ENCODE results near the gene CCDC112.
A peak's percentile ranks its signal among the peaks of the same experiment; 100 is the strongest.

CCDC112 gene

DNA sequence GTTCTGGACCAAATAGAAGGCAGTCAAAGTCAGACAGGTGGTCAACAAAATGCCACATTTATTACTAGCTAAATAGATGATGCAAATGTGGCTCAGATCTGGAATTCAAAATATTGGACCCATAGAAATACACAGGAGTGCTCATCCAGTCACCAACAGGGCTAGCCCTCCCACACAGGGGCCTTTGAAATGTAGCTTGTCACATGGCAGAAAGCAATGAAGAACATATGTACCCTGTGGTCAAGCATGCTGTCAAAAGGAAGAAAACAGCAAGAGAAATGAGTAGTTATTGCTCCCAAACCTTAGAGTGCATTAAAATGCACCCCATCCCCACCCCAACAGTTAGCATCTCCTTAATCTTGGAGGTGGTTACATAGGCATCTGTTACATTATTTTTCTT lies 20.9 kb upstream of the CCDC112 start:
- no peak for DNase-seq

DNA sequence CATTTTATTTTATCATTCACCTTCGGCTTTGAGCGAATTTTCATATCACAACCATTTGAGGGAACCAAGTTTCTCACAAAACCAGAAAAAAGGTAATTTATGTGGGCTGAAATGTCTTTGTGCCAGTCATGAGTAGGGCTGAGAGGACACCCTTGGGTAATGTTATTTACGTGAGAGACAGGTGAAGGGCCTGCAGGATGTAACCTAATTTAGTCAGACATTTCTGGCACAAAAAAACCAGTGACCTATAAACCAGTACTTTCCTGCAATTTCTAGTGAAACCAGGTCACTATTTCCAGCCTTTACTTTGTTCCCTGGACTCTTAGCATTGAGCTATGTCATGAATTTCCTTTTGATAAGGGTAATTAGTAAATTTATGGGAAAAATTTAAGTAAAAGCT lies 17.2 kb upstream of the CCDC112 start:
- DNase-seq, result no peak

DNA sequence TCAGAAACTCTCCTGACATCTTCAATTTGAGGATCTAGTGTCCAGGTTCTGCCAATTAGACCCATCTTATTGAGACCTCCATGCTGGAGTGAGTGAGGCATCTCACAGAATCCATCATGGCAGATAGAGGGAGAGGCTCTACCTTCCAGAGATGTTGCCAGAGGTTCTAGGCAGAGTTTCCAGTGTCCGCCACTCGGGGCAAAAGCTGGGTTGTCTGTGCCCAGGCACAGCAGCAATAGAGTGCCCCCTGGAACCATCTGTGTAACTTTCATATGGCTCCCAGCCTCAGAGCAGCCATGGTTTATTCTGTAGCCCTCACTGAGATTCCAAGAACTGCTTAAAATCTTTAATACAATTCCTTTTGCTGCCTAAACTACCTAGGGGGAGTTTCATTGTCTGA lies 16.6 kb upstream of the CCDC112 start:
- no peak for DNase-seq

DNA sequence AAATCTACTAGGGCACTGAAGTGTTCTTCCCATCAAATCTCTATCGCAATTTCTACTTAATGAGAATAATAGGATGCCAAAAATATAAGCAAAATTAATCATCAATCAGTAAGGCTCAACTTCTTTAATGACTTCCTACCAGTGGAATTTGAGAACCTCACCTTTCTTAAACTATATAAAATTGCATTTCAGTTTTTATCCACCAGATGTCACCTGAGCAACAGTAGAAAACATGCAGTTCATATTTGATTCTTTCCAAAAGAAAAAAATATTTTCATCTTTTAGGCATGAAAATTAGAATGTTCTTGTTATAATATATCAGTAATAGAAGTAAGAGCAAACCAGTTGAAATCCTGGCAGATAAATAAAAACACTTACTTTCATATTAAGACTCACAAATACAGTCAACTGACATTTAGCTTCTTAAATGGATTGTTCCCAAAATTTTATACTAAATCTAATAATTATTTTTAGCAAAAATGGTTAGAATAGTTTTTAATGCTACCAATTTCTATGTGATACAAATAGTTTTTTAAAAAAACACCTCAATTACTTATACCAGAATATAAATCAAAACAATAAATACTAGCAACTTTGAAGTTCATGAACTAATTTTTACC lies 13.4 kb upstream of the CCDC112 start:
- DNase-seq, result no peak

DNA sequence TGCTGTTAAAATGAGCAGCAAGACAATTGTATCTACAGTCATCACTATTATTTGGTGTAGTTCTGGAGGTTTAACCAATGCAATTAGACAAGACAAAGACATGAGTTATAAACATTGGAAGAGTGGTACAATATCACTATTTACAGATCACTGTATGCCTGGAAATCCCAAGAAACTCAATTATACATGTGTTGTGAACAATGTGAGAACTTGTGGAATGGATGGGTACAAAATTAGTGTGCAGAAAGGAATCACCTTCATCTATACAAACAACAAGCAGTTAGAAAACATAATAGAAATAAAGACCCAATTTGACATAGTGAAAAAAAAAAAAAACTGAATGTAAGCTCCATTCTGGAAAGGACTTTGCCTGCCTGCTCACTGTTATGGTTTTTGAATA lies 12.4 kb upstream of the CCDC112 start:
- no peak for DNase-seq

DNA sequence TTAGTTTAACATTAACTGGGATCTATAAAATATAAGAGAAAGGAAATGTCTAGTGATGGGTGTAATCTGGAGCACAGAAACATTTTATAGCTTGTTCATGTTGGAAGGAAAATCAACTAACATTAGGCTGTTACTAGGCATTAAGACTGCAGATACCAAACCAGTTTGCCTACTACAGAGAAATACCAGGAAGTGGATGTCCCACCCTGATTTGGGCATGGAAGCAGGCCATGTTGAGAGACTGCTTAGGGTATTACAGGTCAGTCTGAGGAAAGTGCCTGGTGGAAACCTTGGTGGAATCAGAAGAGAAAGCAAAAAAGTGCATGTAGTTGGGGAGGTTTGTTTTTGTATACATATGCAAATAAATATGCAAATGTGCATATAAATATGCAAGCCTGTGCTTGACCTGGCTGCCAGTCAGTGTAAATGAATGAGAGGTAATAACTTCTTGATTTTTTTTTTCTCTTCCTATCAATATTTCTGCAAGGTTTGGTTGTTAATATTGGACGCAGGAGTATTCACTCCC lies 9.6 kb upstream of the CCDC112 start:
- peak; percentile 9 for DNase-seq

DNA sequence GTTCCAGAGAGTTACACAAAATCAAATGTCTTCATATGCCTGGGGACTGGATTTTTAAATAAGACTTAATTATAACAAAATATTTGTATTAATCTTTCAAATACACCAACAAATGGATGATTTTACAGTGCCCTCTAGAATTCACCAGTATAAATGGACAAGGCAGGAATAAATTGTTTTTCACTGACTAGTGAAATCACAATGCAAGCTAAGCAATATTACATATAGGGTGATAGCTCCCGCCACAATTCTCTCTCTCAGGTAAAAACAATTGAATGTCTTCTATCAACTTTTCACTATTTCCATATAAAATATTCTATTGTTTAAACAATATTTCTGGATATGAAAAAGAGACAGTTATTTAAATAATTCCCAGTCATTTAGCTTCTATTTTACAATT lies 8.0 kb upstream of the CCDC112 start:
- DNase-seq, result no peak

DNA sequence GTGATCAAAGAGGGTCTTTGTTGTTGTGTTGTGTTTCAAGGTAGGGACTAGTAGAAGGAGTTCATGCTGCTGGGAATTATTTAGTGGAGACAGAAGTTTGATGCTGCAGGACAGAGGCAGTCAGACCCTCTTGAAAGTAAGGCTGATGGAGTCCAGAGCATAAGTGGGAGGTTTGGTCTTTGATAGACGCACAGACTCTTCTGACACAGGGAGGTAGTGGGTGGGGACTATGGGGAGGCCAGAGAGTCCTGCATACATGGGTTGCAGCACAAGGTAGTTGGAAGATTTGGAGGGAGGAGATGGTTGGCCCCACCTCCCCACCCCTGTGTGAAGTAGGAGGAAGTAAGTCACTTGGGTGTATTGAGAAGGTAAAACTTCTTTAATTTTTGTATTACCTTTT lies 2.4 kb upstream of the CCDC112 start:
- no peak for DNase-seq

DNA sequence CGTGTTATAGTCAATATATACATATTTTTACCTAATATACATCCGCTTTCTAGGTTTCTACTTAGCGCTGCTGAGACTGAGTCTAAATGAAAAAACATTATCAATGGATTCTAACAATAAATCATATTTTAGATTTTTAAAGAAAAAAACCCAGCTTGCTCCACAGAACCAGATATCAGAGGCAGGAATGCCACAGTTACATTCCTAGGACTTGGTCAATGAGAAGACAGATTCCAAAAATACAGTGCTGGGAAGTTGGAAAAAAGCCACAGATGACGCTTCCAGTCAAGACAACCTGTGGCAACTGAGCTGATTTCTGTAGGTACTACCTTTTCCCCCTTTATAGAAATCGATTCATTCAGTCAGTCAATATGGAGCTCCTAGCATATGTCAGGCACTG lies 577 bp upstream of the CCDC112 start:
- DNase-seq, result no peak

DNA sequence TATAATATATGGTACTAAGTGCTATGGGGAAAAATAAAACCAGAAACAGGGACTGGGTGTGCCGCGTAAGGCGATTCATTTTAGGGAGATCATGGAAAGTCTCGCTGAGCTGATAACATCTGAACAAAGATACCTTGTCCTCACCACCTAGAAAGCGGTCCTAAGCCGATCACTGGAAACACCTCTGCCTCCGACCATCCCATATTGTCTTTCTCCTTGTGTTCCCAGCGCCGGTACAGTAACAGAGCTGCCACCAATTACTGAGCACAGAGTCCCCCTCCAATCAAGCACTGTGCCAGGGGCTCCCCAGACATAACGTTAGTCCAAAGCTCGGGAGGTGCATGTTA lies 704 bp downstream of the CCDC112 start:
- no peak for DNase-seq

DNA sequence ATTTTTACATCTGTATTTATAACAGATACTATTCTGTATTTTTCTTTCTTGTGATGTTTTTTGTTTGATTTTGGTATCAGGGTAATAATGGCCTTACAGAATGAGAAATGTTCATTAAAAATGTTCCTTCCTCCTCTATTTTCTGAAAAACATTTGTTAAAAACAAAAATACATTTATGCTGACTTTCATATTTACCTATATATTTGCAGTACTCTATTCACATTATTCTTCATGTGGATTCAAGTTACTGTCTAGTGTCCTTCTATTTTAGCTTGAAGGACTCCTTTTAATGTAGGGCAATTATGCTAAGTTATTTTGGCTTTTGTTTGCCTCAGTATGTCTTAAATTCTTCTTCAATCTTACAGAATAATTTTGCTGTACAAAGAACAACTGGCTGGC lies 5.1 kb downstream of the CCDC112 start:
- no peak for DNase-seq

DNA sequence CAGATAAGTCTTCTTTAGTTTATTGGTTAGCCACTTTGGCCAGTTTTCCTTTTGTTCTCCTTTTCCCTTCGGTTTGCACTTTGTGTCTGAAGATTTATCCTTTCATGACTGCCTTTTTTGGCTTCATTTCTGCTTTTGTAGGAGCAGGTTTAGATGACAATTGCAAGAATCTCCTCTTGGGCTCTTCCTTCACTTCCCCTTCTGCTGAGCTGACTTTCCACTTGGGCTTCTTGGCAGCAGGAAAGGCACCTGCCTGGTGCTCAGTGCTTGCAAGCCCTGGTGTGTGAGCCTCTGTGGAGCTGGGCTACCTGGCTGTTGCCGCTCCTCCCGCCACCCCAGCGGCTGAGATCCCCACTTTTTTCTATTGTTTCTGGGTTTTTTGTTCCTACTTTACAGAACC lies 7.3 kb downstream of the CCDC112 start:
- no peak for DNase-seq

DNA sequence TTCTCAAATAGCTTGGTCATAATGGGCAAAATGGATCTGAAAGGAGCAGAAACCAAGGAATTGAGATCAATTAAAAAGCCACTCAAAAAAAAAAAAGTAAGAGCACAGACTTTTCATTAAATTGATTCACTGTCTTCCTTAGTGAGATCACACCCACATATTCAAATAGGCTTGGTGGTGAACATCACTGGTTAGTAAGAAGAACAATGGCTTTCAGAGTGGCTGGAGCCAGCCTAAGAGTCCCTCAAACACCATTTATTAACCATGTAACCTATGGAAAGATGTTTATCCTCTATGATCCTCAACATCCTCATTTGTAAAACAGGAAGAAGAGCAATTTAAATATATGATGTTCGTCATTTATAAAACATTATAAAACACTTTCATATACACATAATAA lies 12.4 kb downstream of the CCDC112 start:
- no peak for DNase-seq

DNA sequence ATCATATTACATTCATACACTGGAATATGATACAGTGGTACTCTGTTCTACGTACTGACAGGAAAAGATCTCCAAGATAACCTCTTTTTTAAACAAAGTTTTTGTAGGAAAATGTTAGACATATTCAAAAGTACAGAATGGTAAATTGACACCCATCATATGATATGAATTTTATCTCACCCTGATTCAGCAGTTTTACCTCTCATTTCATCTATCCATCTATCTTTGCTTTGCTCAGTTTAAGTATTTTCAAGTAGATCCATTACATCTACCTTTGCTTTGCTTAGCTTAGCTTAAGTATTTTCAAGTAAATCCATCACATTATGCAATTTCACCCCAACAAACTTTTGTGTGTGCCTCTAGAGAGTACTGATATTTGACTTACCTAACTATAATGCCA lies 14.3 kb downstream of the CCDC112 start:
- no peak for DNase-seq

DNA sequence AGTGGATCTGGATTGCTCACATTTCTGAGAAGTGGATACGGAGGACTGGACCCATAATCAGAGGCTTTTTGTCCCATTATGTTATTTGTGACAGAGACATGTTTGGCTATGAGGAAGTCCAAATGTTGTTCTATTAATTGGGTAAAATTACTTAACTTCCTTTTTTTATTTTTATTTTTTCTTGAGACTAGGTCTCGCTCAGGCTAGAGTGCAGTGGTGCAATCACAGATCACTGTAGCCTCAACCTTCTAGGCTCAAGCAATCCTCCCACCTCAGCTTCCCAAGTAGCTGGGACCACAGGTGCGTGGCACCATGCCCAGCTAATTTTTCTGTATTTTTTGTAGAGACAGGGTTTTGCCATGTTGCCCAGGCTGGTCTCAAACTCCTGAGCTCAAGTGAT lies 21.9 kb downstream of the CCDC112 start:
- no peak for DNase-seq

DNA sequence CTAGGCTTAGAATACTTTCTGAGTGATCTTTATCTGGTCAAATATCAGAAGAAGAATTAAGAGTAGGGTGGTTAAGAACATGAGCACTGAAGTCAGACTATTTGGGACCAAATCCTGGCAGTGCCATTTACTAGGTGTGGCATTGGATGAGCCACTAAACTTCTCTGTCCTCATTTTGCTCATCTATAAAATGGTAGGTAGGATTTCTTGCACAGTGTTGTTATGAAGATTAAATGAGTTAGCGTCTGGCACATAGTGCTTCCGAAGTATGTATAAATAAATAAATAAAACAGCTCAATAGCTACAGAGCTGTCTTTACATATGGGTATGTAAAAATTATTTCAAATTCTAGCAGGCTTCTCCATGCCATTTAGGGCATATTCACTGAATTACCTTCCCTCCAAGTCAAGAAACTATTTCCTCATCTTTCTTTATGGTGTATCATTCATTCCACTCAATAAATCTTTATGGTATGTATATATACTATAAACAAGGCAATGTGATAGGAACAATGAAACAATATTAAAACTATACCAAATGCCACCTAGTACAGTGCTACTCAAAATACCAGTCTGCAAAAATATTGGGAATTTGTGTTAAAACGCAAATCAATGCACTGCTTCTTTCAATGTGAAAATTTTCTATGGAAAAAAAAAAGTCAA lies 24.0 kb downstream of the CCDC112 start:
- no peak for DNase-seq

DNA sequence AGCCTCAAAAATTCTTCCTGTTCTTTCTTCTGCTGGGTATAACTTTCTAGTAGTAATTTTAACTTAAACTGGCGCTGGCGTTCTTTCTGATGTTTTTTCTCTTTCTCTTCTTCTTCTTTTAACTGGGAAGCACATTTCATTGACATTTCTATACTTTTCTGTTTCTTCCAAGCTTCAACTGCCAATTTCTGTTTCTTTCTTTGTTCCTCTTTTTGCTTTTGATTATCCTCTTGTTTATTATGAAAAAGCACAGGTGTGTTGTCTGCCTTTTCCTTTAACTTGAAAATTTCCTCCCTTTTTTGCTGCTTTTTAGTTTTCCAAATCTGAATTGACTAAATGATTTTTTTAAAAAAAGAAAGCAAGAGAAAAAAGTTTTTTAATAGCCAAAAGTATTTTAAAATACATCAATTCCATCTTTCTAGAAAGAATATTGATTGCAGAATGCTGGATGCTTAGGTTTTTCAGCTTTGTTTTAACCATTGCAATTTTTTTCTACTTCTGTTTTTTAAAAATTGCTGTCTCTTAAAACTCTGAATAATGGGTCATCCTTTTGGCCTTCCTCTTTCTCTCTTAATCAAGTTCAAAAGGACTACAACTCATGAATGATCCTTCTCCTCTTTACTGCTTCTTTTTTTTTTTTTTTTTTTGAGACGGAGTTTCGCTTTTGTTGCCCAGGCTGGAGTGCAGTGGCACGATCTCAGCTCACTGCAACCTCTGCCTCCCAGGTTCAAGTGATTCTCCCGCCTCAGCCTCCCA lies 25.0 kb downstream of the CCDC112 start:
- no peak for DNase-seq

DNA sequence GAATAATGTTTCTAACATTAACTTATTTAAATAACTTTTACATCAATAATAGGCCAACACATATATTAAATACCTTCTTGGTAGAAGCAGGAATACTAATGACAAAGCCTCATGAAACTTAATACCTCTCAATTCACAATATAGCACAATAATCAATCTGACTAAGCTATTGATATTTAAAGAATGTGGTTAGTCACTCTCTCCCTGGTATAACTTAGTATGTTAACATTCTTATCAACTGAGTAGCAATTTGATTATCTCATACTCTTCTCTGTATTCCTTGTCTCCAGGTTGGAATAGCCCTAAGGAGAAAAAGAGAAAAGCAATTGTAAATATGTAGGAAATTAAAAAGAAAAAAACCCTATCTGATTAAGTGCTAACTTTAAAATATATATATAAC lies 28.8 kb downstream of the CCDC112 start:
- no peak for DNase-seq

DNA sequence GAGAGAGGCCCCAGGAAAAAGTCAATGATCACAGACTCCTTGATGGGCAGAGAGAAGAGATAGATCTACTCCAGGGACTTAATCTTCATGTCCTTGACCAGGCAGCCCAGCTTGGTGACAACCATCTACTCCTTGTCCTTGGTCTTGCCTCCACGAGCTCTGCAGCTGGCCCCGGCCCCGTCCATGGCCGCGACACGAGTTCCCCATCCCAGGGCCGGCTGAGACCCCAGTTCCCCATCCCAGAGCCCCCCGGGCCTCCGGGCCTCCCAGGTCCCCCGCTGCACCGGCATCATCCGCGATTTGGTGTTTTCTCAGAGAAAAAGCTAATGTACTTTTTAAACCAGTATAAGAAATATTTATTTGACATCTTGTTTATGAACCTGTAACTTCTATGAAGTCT lies 31.2 kb downstream of the CCDC112 start:
- DNase-seq, result no peak

DNA sequence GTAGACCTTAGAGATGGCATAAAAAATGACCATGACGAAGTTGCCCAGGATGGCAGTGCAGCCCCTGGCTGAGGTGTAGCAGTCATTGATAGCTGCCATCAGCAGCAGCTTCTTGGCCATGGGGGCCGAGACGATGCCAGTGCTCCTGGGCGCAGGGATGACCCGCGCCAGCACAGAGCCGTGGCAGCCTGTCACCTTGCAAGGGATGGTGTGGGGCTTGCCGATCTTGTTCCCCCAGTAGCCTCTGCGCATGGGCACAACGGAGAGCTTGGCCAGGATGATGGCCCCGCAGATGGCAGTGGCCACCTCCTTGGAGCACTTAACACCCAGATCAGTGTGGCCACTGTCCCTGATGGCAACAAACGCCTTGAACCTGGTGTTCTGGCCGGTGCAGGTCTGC lies 31.7 kb downstream of the CCDC112 start:
- DNase-seq, result no peak

DNA sequence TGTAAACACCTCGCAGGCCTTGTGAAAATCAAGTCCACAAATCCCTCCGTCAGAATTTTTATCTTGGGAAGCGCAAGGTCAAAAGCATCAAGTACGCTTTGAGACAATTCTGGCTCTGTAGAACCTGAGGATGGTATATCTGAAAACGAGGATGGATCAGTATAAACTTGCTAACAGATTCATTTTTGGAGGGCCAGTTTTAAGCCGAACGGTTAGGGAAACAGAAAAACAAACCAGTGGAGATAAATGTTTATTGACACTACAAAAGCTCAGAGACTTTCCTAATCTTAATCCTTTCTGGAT lies 33.4 kb downstream of the CCDC112 start:
- no peak for DNase-seq

DNA sequence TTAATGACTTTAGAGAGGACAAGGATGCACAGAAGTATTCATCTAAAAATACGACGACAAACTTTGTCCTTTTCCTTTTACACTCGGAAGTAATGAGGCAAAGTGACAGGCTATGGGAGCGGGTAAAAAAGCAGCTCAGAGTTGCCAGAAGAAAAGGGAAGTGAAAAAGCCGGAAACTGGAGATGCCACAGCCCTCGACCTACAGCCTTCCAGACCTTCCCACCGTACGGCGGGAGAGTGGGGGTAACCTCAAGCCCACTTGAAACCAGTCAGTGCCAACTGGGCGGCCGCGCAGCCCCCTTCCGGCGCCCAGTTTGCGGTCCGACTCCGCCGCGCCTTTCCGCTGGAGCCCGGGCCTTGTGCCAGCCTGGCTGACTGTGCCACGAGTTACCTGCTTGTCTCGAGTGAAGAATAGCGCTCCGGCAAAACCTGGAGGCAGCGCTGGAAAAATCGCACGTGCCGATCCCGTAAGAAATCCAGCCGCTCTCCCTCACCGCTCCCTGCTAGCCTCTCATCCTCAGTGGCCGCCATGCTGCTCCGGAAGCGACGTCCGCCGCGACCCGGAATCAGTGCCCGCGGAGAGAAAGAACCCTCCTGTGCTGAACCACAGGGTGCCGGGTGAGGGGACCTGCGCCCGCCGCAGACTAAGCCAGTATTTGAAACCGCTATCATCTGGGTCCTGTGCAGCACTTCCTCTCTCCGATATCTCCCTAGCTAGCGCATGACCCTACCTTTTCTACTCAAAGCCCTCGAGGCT lies 34.0 kb downstream of the CCDC112 start, which contains the start of gene PGGT1B:
Gene PGGT1B (minus strand): TSS at position 557 of the 757 bp plus-strand sequence. CDS start 26 bp downstream, at position 531.
- DNase-seq, result peak; percentile 7

DNA sequence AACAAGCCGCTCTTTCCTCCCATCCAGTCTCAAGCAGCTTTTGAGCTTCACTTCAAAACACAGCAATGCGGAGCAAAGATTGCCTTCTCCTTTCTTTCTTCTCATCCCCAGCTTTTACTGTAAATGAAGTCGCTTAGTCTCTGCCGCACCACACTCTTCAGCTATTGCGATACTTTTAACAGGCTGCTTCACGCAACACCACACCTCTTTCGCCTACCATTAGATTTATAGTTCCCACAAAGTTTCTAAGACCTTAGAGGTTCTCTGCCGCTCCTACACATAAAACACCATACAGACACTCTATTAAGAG lies 34.5 kb downstream of the CCDC112 start:
- no peak for DNase-seq

DNA sequence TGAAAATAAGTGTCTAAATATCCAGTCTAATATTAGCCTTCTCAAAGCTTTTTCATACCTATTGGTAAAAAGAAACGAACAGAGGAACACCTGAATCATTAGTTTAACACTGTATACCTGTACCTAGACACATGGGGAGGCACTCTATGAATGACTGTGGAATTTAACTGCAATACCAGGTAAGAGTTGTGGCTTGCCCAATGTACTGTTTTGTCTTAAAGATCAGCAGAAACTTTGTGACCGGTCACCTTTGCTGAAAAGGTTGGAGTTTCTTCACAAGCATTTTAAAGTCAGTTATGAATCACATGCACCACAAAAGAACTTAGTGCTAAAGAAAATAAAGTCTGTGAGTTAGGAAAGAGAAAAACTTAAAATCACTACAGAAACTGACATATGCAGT lies 36.2 kb downstream of the CCDC112 start:
- no peak for DNase-seq
